Measurements from ENCODE around the gene YWHAE. TPM values are rescaled to one million over a fixed set of nuclear protein-coding genes. Genes with fewer than 3 reads are reported as not detected.
A peak's percentile ranks its signal among the peaks of the same experiment; 100 is the strongest.
"Not testable (repeated sequence)": the region's sequence is repeated elsewhere in the genome, so short reads cannot be mapped to it uniquely, and the experiment has no call there.

YWHAE gene
- 609 TPM for polyA plus RNA-seq (2012; ENCODE audit: insufficient read depth, insufficient read length, low read depth)

DNA sequence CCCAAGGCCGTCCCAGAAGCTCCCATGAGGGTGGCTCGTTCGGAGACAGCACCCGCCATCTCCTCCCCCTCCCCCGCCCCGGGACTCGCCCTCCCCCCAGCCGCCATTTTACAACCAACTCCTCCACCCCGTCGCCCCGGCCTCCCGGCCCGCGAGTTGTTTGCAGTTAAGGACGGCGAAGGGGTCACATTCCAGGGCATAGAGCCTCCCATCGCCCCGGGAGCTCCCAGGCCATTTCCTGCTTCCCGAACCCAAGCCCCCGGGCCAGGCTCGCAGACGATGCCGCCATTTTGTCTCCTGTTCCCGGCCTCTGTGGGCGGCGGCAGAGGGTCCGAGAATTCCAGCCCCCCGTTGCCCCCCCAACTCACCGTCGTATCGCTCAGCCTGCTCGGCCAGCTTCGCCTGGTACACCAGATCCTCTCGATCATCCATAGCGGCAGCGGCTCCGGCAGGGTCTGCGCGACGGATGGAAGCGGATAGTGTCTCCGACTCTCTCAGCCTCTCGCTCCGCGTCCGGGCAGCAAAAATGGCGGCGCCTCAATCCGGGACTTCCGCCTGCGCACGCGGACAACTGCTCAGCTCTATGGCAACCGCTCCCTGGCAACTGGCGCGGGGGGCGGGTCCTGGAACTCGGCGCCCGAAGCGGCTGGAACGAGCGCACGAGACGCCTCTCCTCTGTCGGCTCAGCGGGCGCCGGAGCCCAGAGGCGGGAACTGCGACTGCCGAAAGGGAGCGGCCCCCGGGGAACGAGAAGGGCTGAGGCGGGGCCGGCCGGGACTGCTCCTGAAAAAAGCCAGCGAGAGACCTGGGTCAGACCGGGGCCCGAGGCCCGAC lies at the start of gene YWHAE:
Gene YWHAE (minus strand): TSS at position 544 of the 834 bp plus-strand sequence. CDS start 112 bp downstream, at position 432.
- peak; percentile 93 for DNase-seq
- Histone ChIP-seq H3K36me3 (peaks cover 9% of the 10 kb centered on the region), H3K4me1 (no peaks in the 10 kb centered on the region), H3K27me3 (no peaks in the 10 kb centered on the region), H3K4me3 (ENCODE audit: low read depth, low read length) (peak within 1 kb of the TSS; percentile 91), H3K9me3 (no peaks in the 10 kb centered on the region)
- TF ChIP-seq, protein P1, sequence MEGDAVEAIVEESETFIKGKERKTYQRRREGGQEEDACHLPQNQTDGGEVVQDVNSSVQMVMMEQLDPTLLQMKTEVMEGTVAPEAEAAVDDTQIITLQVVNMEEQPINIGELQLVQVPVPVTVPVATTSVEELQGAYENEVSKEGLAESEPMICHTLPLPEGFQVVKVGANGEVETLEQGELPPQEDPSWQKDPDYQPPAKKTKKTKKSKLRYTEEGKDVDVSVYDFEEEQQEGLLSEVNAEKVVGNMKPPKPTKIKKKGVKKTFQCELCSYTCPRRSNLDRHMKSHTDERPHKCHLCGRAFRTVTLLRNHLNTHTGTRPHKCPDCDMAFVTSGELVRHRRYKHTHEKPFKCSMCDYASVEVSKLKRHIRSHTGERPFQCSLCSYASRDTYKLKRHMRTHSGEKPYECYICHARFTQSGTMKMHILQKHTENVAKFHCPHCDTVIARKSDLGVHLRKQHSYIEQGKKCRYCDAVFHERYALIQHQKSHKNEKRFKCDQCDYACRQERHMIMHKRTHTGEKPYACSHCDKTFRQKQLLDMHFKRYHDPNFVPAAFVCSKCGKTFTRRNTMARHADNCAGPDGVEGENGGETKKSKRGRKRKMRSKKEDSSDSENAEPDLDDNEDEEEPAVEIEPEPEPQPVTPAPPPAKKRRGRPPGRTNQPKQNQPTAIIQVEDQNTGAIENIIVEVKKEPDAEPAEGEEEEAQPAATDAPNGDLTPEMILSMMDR (IDR thresholded peaks at IDR 0.05; ENCODE audit: low read depth, low read length) = no peak

DNA sequence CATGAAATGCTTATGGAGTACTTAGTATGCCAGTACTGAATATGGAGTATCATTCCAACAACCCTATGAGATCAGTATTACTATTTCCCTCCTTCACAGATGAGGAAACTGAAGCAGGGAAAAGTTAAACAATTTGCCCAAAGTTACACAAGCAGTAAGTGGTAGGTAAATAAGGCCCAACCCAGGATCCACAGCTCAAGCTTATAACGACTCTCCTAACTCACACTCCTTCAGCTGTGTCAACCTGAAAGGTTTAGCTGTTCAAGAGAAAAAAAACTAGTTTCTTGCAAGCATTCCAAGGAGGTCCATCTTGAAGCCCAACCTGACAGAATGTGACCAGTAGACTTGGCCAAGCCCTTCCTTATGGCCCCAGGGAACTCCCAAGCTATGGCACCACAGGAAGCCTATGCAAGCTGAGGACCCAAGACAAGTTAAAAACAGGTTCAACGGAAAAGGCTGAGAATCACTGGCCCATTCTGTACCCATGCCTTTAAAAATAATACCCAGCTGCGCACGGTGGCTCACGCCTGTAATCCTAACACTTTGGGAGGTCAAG lies 49.5 kb upstream of the YWHAE start:
- H3K4me1 ChIP-seq = no peaks in the 10 kb centered on the region
- DNase-seq = no peak

DNA sequence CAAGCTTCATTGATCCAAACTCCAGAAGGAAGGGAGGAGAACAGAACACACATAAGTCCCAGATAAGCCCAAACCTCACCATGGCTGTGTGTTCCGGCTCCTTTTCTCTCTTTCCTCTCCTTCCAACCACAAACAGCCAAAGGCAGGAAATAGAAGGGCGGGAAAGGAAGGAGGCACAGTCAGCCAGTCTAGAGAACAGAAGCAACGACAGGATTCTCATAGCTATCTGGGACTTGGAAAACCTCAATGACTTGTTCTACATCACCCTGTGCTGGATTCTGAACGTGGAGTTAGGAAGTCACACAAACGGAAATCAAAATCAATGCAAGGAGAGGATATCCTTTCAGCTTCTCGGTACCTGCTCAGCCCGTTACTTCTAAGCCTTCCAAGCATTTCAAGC lies 47.0 kb upstream of the YWHAE start:
- DNase-seq = no peak
- no peak overlapping the region for H3K4me3 ChIP-seq (ENCODE audit: low read depth, low read length)
- no peaks in the 10 kb centered on the region for H3K27me3 ChIP-seq
- TF ChIP-seq, protein P1 (IDR thresholded peaks at IDR 0.05; ENCODE audit: low read depth, low read length) = no peak
- no peaks in the 10 kb centered on the region for H3K36me3 ChIP-seq
- no peaks in the 10 kb centered on the region for H3K4me1 ChIP-seq
- H3K9me3 ChIP-seq = no peaks in the 10 kb centered on the region

More for the DNA sequence above, 49.5 kb upstream of the YWHAE start:
- no peak overlapping the region for H3K4me3 ChIP-seq (ENCODE audit: low read depth, low read length)
- no peaks in the 10 kb centered on the region for H3K36me3 ChIP-seq
- TF ChIP-seq, protein P1 (IDR thresholded peaks at IDR 0.05; ENCODE audit: low read depth, low read length) = no peak
- H3K9me3 ChIP-seq = no peaks in the 10 kb centered on the region
- H3K27me3 ChIP-seq = no peaks in the 10 kb centered on the region

DNA sequence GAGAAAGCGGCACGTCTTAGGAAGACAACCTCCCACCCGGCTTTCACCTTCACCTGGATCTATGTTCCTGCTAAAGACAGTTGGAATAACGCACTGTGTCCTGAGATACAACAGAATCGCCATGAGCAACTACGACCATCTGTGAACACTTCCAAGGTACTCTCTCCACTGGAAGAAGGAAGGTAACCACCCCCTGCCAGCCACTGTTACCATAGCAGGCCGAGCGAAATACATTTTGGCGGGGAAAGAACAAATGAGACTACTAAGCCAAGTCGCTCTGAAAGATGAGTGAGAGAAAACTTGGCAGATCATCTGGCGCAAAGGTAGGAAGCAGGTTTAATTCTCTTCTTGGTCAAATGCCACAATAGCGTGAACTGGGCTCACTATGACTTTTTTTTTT lies 46.2 kb upstream of the YWHAE start:
- Histone ChIP-seq H3K27me3 (no peaks in the 10 kb centered on the region), H3K9me3 (no peaks in the 10 kb centered on the region), H3K4me3 (ENCODE audit: low read depth, low read length) (no peak overlapping the region), H3K4me1 (no peaks in the 10 kb centered on the region), H3K36me3 (no peaks in the 10 kb centered on the region)
- DNase-seq = no peak
- TF ChIP-seq, protein P1 (IDR thresholded peaks at IDR 0.05; ENCODE audit: low read depth, low read length) = no peak

DNA sequence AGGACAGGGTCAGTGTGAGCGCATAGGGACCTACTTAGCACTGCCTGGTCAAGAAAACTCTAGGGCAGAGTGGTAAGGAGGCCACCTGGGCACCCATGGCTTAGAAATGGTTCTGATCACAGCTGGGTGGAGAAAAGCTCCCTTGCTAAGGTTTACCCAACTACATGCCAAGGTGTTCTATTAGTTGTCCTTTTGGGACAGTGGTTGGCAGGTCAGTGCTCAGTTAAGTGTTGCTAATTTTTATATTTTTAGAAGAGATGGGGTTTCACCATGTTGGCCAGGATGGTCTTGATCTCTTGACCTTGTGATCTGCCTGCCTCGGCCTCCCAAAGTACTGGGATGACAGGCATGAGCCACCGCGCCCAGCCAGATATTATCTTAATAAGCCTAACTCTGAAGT lies 45.7 kb upstream of the YWHAE start:
- H3K4me3 ChIP-seq (ENCODE audit: low read depth, low read length); H3K36me3 ChIP-seq: not testable (repeated sequence)

DNA sequence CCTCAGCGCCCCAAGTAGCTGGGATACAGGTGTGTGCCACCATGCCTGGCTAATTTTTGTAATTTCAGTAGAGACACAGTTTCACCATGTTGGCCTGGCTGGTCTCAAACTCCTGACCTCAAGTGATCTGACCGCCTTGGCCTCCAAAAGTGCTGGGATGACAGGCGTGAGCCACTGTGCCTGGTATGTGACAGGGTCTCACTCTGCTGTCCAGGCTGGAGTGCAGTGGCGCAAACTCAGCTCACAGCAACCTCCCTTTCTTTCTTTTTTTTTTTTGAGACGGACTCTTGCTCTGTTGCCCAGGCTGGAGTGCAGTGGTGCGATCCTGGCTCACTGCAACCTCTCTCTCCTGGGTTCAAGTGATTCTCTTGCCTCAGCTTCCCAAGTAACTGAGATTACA lies 42.7 kb upstream of the YWHAE start:
- H3K4me3 ChIP-seq (ENCODE audit: low read depth, low read length); H3K4me1 ChIP-seq; H3K36me3 ChIP-seq; DNase-seq; H3K27me3 ChIP-seq; H3K9me3 ChIP-seq: not testable (repeated sequence)

More for the DNA sequence above, 45.7 kb upstream of the YWHAE start:
- not testable (repeated sequence) for H3K27me3 ChIP-seq, H3K4me1 ChIP-seq, H3K9me3 ChIP-seq, DNase-seq

DNA sequence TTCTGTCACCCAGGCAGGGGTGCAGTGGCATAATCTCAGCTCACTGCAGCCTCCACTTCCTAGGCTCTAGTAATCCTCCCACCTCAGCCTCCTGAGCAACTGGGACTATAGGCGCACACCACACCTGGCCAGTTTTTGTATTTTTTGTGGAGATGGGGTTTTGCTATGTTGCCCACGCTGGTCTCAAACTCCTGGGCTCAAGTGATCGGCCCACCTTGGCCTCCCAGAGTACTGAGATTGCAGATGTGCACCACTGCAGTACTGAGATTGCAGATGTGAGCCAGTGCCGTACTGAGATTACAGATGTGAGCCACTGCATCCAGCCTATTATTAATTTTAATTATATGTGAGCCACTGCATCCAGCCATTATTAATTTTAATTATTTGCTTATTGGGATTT lies 42.2 kb upstream of the YWHAE start:
- TF ChIP-seq, protein P1 (IDR thresholded peaks at IDR 0.05; ENCODE audit: low read depth, low read length) = no peak
- DNase-seq = no peak
- no peaks in the 10 kb centered on the region for H3K36me3 ChIP-seq
- no peaks in the 10 kb centered on the region for H3K27me3 ChIP-seq
- no peaks in the 10 kb centered on the region for H3K9me3 ChIP-seq
- H3K4me3 ChIP-seq (ENCODE audit: low read depth, low read length) = no peak overlapping the region
- H3K4me1 ChIP-seq = no peaks in the 10 kb centered on the region

Data from BE2C (cell line).